Astrocyte of the hippocampus (primary cell): ENCODE data around the gene TMEM232.
"Not testable (repeated sequence)": the region's sequence is repeated elsewhere in the genome, so short reads cannot be mapped to it uniquely, and the experiment has no call there.

Experiments
- DNase-seq: peaks from one replicate; pipeline ENCODE4 v3.0.0; 2011; ENCODE audit warnings: low read depth, low spot score

TMEM232 gene

DNA sequence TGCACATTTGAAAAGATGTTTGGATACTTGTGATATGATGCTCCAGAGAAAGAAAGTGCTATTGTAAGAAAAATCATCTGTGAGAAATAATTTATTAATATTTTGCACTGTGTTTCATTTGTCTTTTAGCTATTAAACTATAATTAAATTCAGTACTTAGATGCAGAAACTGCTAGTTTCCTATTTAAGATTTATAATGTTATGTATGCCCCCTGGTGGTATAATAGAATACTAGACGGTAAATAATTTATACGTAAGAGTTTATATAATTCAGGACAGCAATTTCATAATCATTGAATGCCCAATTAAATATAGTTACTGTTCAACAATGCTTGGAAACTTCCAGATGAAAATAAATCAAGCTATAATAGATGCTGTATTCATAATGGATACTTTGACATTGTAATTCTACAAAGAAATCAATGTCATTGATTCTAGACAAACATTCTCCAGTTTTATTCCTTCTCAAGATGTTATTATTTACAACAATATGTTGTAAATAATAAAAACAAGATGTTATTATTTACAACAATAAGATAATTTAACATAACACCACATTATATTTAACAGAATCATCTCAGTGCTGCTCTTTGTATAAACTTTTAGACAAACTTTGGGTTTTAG is 101.0 kb downstream of the TMEM232 start:
- DNase-seq = peak; percentile 41

DNA sequence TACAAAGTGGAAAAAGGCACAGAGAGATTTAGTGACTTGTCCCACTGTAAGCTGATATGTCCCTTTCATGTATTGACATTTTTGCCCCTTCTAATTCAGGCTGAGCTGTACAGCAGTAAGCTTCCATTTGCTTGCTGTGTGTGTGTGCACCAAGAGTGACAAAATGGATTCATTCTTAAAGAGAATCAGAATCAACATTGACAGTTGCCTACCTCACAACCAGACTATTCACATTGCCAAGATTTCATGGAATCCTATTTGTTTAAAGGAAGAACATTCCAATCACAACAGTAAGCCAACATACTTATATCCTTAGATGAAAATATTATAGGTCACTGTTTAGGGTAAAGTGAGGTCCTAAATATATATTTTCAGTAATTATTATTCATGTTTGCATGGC is 102.6 kb downstream of the TMEM232 start:
- peak; percentile 20 for DNase-seq

DNA sequence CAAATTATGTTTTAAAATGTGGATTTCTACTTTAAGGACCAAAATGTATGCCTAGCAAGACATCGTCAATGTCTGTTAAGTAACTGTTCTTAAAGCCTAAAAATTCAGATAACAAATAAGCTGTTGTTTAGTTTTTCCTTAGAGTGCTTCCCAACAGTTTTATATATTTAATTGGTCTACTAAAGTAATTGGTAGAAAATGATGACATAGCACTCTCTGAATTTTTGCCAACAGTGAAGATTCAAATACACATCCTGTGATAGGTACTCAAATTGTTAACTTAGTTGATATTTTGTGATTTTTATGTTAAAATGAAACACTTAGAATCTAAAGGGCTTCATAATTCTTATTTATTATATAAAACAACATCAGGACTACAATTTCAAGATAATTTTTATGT is 107.5 kb downstream of the TMEM232 start:
- no peak for DNase-seq

DNA sequence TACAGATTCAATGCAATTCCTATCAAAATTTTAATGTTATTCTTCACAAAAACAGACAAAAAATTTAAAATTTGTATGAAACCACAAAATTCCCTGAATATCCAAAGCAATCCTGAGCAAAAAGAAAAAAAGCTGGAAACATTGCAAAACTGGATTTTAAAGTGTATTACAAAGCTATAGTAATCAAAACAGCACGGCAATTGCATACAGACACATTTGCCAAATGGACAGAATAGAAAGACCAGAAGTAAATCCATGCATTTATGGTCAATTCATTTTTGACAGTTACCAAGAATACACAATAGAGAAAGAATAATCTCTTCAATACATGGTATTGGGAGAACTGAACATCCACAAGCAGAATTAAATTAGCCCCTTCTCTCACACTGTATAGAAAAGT is 110.5 kb downstream of the TMEM232 start:
- no peak for DNase-seq

DNA sequence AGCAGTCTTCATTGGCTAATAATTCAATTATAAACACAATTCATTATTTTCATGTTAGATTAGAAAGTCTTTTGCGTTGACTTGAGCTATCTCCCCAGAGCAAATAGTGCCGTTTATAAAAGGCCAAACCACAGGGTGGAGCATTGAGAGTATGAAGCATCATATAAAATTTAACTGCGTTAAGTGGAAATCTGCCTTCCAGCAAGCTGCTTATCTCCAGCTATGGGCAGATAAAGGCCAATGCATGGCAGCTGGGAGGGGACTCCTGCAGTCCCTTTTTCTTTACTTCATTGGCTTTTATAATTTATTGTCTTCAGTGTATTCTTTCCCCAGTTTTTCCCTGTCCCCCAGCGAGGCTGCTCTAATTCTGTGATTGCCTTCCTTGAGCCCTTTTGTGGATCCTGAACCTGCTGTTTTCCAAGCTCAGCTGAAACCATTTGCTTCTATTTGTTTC is 113.7 kb downstream of the TMEM232 start:
- DNase-seq = no peak

DNA sequence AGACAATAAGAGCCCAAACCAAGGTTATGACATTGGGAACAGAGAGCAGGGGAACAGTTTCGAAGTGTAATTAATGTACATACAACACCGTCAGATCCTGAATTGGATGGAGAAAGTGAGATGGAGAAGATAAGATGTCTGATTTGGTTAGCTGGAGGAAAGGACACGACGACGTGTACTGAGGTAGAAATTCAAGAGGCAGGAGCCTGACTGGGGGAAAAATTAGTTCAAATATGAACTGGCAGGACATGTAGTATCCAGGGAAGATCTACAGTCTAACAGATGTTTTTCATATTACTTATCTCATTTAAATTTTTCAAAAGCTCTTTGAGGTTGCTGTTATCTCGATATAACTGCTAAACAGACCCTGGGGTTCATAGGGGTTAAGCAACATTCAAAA is 114.7 kb downstream of the TMEM232 start:
- no peak for DNase-seq

DNA sequence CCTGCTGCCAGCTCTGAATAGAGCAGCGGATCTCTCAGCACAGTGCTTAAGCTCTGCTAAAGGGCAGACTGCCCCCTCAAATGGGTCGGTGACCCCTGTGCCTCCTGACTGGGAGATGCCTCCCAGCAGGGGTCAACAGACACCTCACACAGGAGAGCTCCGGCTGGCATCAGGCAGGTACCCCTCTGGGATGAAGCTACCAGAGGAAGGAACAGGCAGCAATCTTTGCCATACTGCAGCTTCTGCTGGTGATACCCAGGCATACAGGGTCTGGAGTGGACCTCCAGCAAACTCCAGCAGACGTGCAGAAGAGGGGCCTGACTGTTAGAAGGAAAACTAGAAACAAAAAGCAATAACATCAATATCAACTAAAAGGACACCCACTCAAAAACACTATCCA is 131.6 kb downstream of the TMEM232 start:
- no peak for DNase-seq

DNA sequence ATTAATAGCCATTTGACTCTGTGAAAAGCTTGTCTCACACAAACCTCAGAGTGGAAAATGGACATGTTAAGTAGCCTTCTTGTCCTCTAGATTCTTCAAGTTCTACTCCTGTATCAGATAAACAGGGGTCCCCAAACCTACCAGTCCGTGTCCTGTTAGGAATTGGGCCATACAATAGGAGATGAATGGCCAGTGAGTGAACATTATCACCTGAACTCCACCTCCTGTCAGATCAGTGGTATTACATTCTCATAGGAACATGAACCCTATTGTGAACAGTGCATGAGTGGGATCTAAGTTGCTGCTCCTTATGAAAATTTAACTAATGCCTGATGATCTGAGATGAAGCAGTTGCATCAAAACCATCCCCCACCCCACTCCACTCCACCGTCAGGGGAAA is 136.3 kb downstream of the TMEM232 start:
- DNase-seq = peak; percentile 39

DNA sequence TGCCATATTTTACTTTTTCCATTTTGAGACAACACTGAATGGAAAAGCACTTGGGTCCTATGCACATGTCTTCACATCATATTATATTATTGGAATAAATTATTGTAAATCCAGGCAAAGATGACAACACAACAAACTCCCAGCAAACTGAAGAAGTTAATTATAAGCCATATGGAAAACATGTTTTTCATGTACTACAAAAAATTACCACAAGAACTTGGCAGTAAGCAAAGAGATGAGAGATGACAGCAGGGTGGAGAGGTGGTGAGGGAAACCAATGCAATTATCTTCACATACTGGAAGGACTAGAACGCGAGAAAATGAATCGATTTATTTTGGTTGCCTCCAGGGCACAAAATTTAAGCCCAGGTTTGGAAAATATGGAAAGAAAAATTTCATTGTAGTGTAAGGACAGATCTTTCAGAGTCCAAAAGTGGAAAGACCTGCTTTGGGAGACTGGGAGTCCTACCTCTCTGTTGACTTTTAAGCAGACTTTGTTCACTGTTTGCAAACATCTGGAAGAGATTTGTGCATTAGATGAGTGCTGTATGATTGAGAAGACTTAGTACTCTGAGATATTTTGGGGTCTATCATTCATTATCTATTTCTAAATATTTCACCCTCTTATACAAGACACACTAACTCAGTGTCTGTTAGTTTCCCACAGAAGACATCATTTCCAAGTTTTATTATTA is 138.0 kb downstream of the TMEM232 start:
- DNase-seq = no peak

DNA sequence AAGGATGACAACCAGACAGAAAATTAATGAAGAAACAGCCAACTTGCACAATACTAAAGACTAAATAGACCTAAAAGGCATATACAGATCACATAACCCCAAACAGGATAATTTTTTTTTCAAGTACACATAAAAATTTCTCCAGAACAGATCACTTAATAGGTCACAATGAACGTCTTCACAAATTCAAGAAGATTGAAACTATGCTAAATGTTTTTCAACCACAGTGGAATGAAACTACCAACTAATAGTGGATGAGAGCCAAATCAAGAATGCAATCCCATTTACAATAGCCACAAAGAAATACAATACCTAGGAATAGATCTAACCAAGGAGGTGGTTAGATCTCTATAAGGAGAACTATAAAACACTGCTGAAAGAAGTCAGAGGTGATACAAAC is 145.8 kb downstream of the TMEM232 start:
- peak; percentile 11 for DNase-seq

DNA sequence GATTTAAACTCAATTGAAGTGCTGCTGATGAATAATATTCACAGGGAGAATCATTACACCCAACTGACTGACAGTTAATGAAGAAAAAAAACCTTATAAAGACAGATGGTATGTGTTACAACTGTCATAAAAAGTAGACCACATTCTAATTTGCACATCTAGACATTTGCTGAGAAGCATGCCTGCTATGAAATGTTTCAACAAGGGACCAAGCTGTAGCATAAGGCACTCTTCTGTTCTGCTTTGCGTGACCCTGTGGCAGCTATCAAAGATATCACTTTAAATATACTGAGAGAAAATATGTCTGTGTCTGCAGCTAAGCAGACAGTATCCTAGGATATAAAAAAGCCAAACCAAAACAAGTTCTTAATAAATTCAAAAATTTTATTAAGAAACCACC is 153.7 kb downstream of the TMEM232 start:
- no peak for DNase-seq

DNA sequence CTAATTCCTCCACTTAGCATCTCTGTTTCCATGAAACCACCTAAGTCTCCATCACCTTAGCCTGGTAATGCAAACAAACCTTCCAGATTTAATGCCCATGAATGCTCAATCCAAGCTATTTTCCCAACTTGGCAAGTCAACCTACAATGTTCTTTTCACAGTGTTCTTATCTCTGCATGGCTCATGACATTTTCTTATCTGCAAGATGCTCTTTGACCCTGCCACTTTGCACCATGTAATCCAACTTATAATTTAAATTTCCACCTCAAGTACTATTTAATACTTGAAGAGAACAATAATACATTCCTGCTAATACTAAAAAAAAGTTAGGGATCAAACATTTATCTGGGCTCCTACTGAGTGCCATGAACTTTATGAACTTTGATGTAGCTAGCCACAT is 164.3 kb downstream of the TMEM232 start:
- DNase-seq = no peak

DNA sequence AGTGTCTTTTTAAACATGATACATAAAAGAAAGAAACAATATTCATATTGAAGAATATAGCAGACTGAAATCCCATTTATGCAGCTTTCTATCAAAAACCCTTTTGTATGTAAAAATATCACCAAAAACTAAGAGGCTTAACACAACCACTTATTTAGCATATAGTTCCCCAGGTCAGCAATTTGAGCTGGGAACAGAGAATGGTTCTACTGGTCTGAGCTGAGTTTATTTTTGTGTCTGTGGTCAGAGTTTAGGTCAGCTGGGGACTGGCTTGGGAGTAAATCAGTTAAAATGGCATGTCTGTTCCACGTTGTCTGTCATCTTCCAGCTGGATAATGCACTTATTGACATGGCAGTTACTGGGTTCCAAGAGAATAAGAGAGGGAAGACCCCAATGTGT is 165.0 kb downstream of the TMEM232 start:
- DNase-seq = peak; percentile 19

DNA sequence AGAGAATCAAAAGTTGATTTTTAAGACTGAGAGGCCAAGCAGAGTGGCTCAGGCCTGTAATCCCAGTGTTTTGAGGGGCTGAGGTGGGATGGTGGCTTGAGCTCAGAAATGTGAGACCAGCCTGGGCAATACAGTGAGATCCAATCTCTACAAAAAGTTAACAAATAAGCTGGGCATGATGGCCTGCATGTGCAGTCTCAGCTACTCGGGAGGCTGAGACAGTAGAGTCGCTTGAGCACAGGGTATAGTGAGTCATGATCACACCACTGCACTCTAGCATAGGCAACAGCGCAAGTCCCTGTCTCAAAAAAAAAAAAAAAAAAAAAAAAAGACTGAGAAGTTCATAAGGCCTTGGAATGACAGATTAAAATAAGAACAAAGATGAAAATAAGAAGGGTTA is 177.2 kb downstream of the TMEM232 start:
- no peak for DNase-seq

DNA sequence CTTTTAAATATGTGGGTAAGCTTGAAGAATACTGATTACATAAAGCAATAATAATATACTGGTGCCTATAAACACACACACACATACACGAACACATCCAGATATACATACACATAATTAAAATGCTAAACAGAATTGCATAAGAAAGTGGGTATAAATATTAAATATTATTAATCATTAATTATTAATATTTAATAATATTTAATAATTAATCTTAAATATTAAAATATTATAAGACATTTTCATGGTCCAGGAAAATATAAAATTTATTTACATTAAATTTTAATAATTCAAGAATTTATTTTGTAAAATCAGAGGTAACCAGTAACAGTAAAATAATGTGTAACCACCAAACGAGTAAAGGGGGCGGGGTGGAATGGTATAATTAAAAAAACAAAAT is 178.3 kb downstream of the TMEM232 start:
- no peak for DNase-seq

DNA sequence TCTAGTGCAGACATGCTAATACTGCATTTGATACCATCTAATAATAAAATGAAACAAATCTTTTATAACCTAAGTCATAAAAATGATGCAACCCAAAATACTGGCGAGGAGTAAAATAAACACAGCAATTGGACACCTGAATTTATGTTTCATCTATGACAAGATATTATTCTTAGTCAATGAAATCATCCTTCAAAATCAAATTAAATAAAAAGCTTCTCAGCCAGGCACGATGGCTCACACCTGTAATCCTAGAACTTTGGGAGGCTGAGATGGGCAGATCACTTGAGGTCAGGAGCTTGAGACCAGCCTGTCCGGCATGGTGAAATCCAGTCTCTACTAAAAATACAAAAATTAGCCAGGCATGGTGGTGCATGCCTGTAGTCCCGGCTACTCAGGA is 179.0 kb downstream of the TMEM232 start:
- no peak for DNase-seq

DNA sequence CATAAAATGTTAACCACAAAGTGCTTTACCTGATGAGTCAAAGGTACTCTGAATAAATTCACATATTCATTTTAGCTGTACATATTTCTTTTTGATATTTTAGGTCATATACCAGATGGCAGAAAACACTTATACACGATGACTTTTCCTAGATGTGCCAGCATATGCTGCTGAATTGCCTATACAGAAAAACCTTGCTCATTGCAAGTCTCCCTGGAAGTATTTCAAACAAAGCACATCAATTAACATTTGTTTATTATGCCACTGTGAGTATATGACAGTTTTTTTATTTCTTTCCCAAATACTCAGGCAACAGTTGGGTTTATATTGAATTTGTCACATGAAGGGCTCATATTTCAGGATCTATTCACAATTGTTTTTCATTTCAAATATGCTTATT is 180.8 kb downstream of the TMEM232 start:
- no peak for DNase-seq

DNA sequence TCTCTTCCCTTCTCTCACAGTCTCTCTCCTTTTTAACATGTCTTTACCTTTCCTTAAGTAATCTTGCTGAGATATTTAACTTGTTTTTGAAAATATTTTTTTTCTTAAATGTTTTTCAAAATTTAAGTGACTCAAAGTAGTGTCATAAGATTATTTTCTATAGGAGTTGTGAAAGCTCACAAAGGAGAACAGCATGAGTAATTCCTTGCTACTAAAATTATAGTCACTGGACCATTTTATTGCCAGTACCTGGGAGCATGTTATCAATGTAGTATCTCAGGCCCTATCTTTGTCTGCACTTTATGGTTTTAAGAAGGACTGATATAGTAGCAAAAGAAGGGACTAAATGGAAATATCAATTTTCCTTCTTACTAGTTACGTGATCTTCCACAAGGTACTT is 181.9 kb downstream of the TMEM232 start:
- DNase-seq = no peak

DNA sequence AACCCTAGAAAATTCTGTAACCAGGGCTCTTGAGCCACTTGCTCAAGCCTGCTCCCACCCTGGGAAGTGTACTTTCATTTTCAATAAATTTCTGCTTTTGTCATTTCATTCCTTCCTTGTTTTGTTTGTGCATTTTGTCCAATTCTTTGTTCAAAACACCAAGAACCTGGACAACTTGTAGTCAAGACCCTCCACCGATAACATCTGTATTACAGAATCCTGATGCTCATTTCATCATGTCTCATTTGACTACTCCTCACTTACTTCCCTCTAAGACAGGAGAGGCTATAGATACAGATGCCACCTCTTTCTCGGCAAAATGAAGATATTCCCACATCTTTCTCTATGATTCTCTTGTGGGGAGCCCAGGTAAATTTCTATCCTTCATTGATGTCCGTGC is 183.5 kb downstream of the TMEM232 start:
- DNase-seq = no peak

DNA sequence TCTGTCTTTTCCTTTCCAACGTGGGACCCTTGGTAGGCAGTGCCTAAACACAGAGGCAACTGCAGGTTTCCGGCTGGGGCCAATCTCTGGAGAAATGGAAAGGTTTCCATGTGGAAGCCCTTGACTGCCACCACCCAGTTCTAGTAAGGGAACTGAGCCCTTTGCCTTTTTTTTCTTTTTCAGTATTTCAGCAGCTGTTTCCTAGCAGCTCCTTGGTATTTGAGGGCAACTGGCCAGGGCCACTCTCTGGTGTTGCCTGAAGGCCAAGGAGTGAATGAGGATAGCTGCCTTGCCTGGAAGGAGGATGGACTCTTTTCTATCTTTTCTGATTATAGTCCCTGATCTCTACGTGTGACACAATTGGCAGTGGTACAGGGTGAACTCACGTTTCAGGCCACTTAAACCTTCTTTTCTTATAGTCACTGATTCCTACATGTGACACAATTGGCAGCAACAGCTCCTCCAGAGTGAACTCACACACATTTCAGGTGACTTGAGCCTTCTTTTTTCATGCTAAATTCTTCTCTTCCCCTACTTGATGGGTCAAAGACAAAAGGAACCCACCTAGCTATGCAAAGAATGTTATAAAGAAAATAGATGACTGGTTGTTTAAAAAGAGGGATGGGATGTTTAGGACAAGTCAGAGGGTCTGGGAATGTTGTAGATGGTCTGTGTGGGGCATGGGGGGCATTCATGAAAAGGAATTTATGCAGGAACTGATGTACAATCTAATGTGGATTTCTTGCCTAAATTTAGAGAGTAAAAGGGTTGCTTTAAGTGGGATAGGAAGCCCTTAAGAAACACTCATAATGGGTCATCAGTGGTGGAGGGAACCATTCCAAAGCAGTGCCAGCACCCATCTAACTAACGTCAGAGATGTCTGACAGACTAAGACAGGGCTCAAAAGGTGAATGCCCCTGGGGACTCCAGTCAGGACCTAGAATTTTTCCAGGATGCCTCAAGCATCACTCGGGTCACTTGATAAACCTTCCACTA is 190.1 kb downstream of the TMEM232 start:
- peak; percentile 67 for DNase-seq

DNA sequence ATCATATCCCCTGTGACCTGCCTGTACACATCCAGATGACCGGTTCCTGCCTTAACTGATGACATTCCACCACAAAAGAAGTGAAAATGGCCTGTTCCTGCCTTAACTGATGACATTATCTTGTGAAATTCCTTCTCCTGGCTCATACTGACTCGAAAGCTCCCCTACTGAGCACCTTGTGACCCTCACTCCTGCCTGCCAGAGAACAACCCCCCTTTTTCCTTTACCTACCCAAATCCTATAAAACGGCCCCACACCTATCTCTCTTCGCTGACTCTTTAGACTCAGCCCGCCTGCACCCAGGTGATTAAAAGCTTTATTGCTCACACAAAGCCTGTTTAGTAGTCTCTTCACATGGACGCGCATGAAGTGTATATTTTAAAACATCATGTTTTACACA is 191.3 kb downstream of the TMEM232 start:
- DNase-seq = not testable (repeated sequence)

DNA sequence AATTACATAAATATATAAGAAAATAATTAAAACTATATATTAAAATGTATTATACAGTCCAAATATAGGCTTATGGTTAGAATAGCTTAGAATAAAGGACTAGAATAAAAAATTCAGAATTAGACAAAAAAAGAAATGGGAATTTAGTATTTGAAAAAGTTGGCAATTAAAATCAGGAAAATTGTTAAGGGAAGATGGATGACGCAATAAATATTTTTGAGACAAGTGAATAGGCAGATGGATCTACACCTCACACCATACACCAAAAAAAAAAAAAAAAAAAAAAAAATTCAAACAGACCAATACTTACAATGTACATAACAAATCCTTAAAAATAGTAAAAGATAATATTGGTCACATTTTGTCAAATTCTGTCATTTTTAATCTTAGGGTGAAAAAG is 200.7 kb downstream of the TMEM232 start:
- DNase-seq = no peak
